Natural killer cell (primary cell): Measurements from ENCODE around the gene FBXO48. TPM values are rescaled to one million over a fixed set of nuclear protein-coding genes. Genes with fewer than 3 reads are reported as not detected.

Experiments
- ATAC-seq, 3 donors: fragments of 150-1000 bp in 2 of 3; fragments of 200-7000 bp in 1 of 3; cut with Tn5 transposase; 1 replicate in 1 of 3; 2 replicates in 2 of 3; pipeline ENCODE4 v1.10.0; 2021; ENCODE audit warnings: mild to moderate bottlenecking in 2 of 3, moderate library complexity in 2 of 3
- DNase-seq, 2 donors: peaks; one replicate each; pipeline versions ENCODE4 v3.0.0 to v3.0.0-alpha.2; 2013 to 2021; ENCODE audit warnings: mixed read lengths in 1 of 2
- H3K27ac ChIP-seq: one replicate; pipeline ENCODE4 v1.5.1; 2013; ENCODE audit warnings: mild to moderate bottlenecking, low read length
- H3K27me3 ChIP-seq: one replicate; pipeline ENCODE4 v1.6.1; 2013; ENCODE audit warnings: low read length; ENCODE audit not compliant: control insufficient read depth, insufficient read depth
- H3K36me3 ChIP-seq: one replicate; pipeline ENCODE4 v1.6.1; 2013; ENCODE audit warnings: low read length; ENCODE audit not compliant: control insufficient read depth, insufficient read depth
- H3K4me1 ChIP-seq: one replicate; pipeline ENCODE4 v1.6.1; 2013; ENCODE audit warnings: low read length; ENCODE audit not compliant: control insufficient read depth, insufficient read depth
- H3K4me3 ChIP-seq: one replicate; pipeline ENCODE4 v1.5.1; 2013; ENCODE audit warnings: low read length
- H3K9me3 ChIP-seq: one replicate; pipeline ENCODE4 v1.6.1; 2013; ENCODE audit warnings: low read length; ENCODE audit not compliant: control insufficient read depth, insufficient read depth
- H3K27ac Mint-ChIP-seq, 2 donors: one replicate each; pipeline ENCODE4 v1.8.0; 2022; ENCODE audit warnings: mild to moderate bottlenecking in 2 of 2, mixed read lengths in 2 of 2, moderate library complexity in 1 of 2
- H3K27me3 Mint-ChIP-seq, 2 donors: one replicate each; pipeline ENCODE4 v1.8.0; 2022; ENCODE audit warnings: low read depth in 2 of 2, mixed read lengths in 2 of 2
- H3K36me3 Mint-ChIP-seq: one replicate; pipeline ENCODE4 v1.8.0; 2022; ENCODE audit warnings: mixed read lengths
- H3K4me1 Mint-ChIP-seq, 2 donors: one replicate each; pipeline ENCODE4 v1.8.0; 2022; ENCODE audit warnings: mixed read lengths in 2 of 2
- H3K4me3 Mint-ChIP-seq: one replicate; pipeline ENCODE4 v1.8.0; 2022; ENCODE audit warnings: mild to moderate bottlenecking, moderate library complexity, mixed read lengths
- H3K9me3 Mint-ChIP-seq, 2 donors: one replicate each; pipeline ENCODE4 v1.8.0; 2022; ENCODE audit warnings: mixed read lengths in 2 of 2
- CTCF ChIP-seq: fragments of 200-600 bp; IDR thresholded peaks from one replicate; pipeline ENCODE4 v1.8.0; 2022; ENCODE audit warnings: antibody characterized with exemption
- WGBS: methylation state at CpG from one replicate; pipeline ENCODE4 v1.1.7; 2013; ENCODE audit warnings: missing lambda C conversion rate; ENCODE audit not compliant: insufficient coverage; 5-methylcytosine and 5-hydroxymethylcytosine counted together
- intact Hi-C: fragments of 100-400 bp; cut with micrococcal nuclease; formaldehyde crosslinking; loops from one replicate; pipeline ENCODE4 v1.14.2; 2022
- total RNA-seq, 4 donors: library from RNA; stranded (reverse); fragments of 120-200 nt in 1 of 4; gene quantifications; one replicate each; pipeline versions ENCODE4 v1.2.3 to v1.2.4, GENCODE V29; 2013 to 2022

FBXO48 gene
- total RNA-seq, 3 donors from 2014 or later (not counting 1 experiment from before 2014, with no cell fraction given), result 0.96 to 1.3 (median 1.1) TPM

GRCh38 chr2:68418855-68419254 lies 48.2 kb downstream of the FBXO48 start:
- Mint-ChIP-seq H3K4me1 (peaks cover 62 to 63% of the 10 kb centered on the region in 2 donors), H3K4me3 (no peak overlapping the region), H3K27me3 (no peaks in the 10 kb centered on the region), H3K27ac (peak overlapping the region; percentile 83 to 87), H3K9me3 (no peaks in the 10 kb centered on the region), H3K36me3 (no peaks in the 10 kb centered on the region)
- Histone ChIP-seq H3K36me3 (no peaks in the 10 kb centered on the region), H3K4me3 (no peak overlapping the region), H3K27ac (peak overlapping the region; percentile 16), H3K27me3 (no peaks in the 10 kb centered on the region), H3K4me1 (peaks cover 38% of the 10 kb centered on the region), H3K9me3 (no peaks in the 10 kb centered on the region)
- ATAC-seq (peak in 2 of 3 donors; percentile 35 to 47), DNase-seq (no peak)
- no peak for TF ChIP-seq CTCF
- intact Hi-C loops, result no loop called here
- 81% methylated on average over 3 of the region's 3 CpGs for WGBS

GRCh38 chr2:68418419-68418818 lies 48.7 kb downstream of the FBXO48 start:
- Mint-ChIP-seq H3K36me3 (no peaks in the 10 kb centered on the region), H3K27ac (peak overlapping the region; percentile 83 to 87), H3K9me3 (no peaks in the 10 kb centered on the region), H3K27me3 (no peaks in the 10 kb centered on the region), H3K4me3 (peak overlapping the region; percentile 71), H3K4me1 (peaks cover 66 to 67% of the 10 kb centered on the region in 2 donors)
- Histone ChIP-seq H3K27me3 (no peaks in the 10 kb centered on the region), H3K4me3 (no peak overlapping the region), H3K36me3 (no peaks in the 10 kb centered on the region), H3K27ac (peak overlapping the region; percentile 0), H3K9me3 (no peaks in the 10 kb centered on the region), H3K4me1 (peaks cover 41% of the 10 kb centered on the region)
- ATAC-seq (no peak), DNase-seq (no peak)
- intact Hi-C loops, result no loop called here
- WGBS, result no CpG with 5 or more reads among the region's 1 CpG
- TF ChIP-seq CTCF, result no peak

GRCh38 chr2:68417926-68418325 lies 49.2 kb downstream of the FBXO48 start:
- H3K4me3 Mint-ChIP-seq, result peak overlapping the region; percentile 71
- H3K4me1 ChIP-seq, result peaks cover 40% of the 10 kb centered on the region
- ATAC-seq, result peak; percentile 62 to 69 (median 64)

More at GRCh38 chr2:68417926-68418325, 49.2 kb downstream of the FBXO48 start:
- intact Hi-C loops, result no loop called here
- H3K36me3 Mint-ChIP-seq, result no peaks in the 10 kb centered on the region
- peaks cover 68 to 70% of the 10 kb centered on the region in 2 donors for H3K4me1 Mint-ChIP-seq
- Histone ChIP-seq H3K9me3 (no peaks in the 10 kb centered on the region), H3K27ac (no peak overlapping the region), H3K36me3 (no peaks in the 10 kb centered on the region), H3K4me3 (no peak overlapping the region), H3K27me3 (no peaks in the 10 kb centered on the region)
- peak in 1 of 2 donors; percentile 19 for DNase-seq
- no peaks in the 10 kb centered on the region for H3K27me3 Mint-ChIP-seq
- H3K27ac Mint-ChIP-seq, result peak overlapping the region; percentile 83 to 87
- no peaks in the 10 kb centered on the region for H3K9me3 Mint-ChIP-seq
- TF ChIP-seq CTCF, result no peak
- 0% methylated on average over 1 of the region's 1 CpG for WGBS
